ENCODE results near the gene ATAD1.

ATAD1 gene

DNA sequence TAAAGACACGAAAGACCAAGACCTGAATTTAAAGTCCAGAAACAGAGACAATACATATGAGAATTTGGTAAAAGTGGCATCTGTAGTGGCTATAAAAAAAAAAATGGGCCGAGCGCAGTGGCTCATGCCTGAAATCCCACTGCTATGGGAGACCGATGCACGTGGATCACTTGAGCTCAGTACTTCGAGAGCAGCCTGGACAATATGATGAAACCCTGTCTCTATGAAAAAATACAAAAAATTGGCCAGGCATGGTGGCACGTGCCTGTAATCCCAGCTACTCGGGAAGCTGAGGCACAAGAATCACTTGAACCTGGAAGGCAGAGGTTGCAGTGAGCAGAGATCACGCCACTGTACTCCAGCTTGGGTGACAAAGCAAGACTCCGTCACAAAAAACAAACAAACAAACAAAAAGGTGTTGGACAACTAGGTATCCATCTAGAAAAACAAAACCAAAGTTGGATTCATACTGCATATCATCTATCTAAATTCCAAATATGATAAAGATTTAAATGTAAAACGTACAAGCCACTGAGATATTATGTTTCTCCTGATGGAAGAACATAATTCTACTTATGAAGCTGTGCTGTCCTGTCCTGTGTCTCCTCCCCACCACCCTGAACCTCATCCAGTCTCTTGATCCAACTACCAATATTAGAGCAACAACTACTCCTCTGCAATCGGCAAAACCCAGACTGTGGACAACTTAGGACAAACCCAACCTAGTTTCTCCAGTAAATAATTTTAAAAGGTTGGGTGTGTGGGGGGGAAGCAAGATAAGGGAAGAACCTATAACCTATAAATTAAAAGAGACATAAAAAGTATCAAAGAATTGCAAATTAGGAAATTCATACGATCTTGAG is 53.7 kb downstream of the ATAD1 start:
- no peaks in the 10 kb centered on the region for H3K4me1 ChIP-seq (ENCODE audit: insufficient read depth, low read length)
- no peak overlapping the region for H3K4me3 ChIP-seq (ENCODE audit: low read depth in 1 of 2, low read length in 2 of 2)
- no peak overlapping the region for H3K4me2 ChIP-seq (ENCODE audit: insufficient read depth, low read length)
- H3K27me3 ChIP-seq (ENCODE audit: insufficient read depth, low read length, poor library complexity), result no peaks in the 10 kb centered on the region
- H3K27ac ChIP-seq (ENCODE audit: low read length), result no peak overlapping the region
- no peaks in the 10 kb centered on the region for H4K20me1 ChIP-seq (ENCODE audit: insufficient read depth, low read length)
- H3K9me3 ChIP-seq (ENCODE audit: insufficient read depth, low read length, severe bottlenecking), result no peaks in the 10 kb centered on the region
- H3K9ac ChIP-seq (ENCODE audit: low read depth, low read length), result no peak overlapping the region
- H3K36me3 ChIP-seq (ENCODE audit: insufficient read depth, low read length), result peaks cover 64% of the 10 kb centered on the region
- no peak for DNase-seq
- no peak for ATAC-seq (ENCODE audit: insufficient read depth, low read depth)
- no peak overlapping the region for H2AFZ ChIP-seq (ENCODE audit: low read depth, low read length)
- no peaks in the 10 kb centered on the region for H3K79me2 ChIP-seq (ENCODE audit: insufficient read depth, low read length)
- TF ChIP-seq, protein P1, sequence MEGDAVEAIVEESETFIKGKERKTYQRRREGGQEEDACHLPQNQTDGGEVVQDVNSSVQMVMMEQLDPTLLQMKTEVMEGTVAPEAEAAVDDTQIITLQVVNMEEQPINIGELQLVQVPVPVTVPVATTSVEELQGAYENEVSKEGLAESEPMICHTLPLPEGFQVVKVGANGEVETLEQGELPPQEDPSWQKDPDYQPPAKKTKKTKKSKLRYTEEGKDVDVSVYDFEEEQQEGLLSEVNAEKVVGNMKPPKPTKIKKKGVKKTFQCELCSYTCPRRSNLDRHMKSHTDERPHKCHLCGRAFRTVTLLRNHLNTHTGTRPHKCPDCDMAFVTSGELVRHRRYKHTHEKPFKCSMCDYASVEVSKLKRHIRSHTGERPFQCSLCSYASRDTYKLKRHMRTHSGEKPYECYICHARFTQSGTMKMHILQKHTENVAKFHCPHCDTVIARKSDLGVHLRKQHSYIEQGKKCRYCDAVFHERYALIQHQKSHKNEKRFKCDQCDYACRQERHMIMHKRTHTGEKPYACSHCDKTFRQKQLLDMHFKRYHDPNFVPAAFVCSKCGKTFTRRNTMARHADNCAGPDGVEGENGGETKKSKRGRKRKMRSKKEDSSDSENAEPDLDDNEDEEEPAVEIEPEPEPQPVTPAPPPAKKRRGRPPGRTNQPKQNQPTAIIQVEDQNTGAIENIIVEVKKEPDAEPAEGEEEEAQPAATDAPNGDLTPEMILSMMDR (IDR thresholded peaks at IDR 0.05; ENCODE audit: borderline replicate concordance, extremely low read depth, low read length, poor library complexity, severe bottlenecking), result no peak
- no peak for TF ChIP-seq EZH2 (IDR thresholded peaks at IDR 0.05; ENCODE audit: borderline replicate concordance, low read depth, low read length, severe bottlenecking)

DNA sequence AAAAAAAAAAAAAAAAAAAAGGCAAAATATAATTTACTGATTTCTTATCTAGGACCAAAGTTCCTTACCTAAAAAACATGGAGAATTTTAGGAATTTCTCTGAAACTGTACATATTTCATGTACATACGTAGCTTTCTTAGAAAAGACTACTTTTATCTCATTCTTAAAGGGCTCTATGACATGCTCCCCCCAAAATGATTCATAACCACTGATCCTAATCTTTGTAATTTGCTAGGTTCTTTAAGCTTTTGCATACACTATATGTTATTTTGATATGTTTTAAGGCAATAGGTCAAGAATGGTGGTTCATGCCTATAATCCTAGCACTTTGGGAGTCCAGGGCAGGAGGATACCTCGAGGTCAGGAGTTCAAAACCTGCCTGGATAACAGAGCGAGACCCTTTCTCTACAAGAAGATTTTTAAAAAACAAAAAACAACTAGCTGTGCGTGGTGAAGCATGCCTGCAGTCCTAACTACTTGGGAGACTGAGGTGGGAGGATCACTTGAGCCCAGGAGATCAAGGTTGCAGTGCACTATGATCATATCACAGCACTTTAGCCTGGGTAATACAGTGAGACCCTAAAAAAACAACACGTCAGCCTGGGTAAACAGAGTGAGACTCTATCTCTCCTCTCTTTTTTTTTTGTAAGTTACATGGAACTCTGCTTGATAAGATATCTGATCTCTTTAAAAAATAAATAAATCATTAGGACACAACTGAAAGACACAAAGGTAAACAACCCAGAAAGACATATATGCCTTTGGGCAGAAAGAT is 54.8 kb downstream of the ATAD1 start:
- Histone ChIP-seq H2AFZ (ENCODE audit: low read depth, low read length) (no peak overlapping the region), H3K9me3 (ENCODE audit: insufficient read depth, low read length, severe bottlenecking) (no peaks in the 10 kb centered on the region), H3K36me3 (ENCODE audit: insufficient read depth, low read length) (peaks cover 64% of the 10 kb centered on the region), H3K4me3 (ENCODE audit: low read depth in 1 of 2, low read length in 2 of 2) (no peak overlapping the region), H3K4me1 (ENCODE audit: insufficient read depth, low read length) (no peaks in the 10 kb centered on the region), H3K27ac (ENCODE audit: low read length) (no peak overlapping the region), H4K20me1 (ENCODE audit: insufficient read depth, low read length) (no peaks in the 10 kb centered on the region), H3K79me2 (ENCODE audit: insufficient read depth, low read length) (no peaks in the 10 kb centered on the region), H3K4me2 (ENCODE audit: insufficient read depth, low read length) (no peak overlapping the region), H3K9ac (ENCODE audit: low read depth, low read length) (no peak overlapping the region), H3K27me3 (ENCODE audit: insufficient read depth, low read length, poor library complexity) (no peaks in the 10 kb centered on the region)
- TF ChIP-seq, protein P1 (IDR thresholded peaks at IDR 0.05; ENCODE audit: borderline replicate concordance, extremely low read depth, low read length, poor library complexity, severe bottlenecking), result no peak
- no peak for TF ChIP-seq EZH2 (IDR thresholded peaks at IDR 0.05; ENCODE audit: borderline replicate concordance, low read depth, low read length, severe bottlenecking)
- ATAC-seq (ENCODE audit: insufficient read depth, low read depth) (no peak), DNase-seq (no peak)

DNA sequence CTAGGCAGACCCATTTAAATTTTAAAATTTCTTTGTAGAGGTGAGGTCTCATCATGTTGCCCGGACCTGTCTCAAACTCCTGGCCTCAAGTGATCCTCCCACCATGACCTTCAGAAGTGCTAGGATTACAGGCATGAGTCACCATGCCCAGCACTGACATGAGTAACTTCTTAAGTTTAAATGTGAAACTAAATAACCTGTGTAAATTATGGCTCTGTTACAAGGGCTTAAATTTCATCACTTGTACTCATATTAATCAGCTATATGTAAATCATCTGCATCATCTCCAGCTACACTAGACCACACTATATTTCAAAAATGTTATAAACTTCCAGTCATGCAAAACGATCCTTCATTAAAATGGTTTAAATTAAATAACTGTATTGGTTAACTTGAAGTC is 56.1 kb downstream of the ATAD1 start:
- no peak for TF ChIP-seq EZH2 (IDR thresholded peaks at IDR 0.05; ENCODE audit: borderline replicate concordance, low read depth, low read length, severe bottlenecking)
- TF ChIP-seq, protein P1 (IDR thresholded peaks at IDR 0.05; ENCODE audit: borderline replicate concordance, extremely low read depth, low read length, poor library complexity, severe bottlenecking), result no peak
- DNase-seq, result no peak

More for the DNA sequence above, 56.1 kb downstream of the ATAD1 start:
- Histone ChIP-seq H2AFZ (ENCODE audit: low read depth, low read length) (no peak overlapping the region), H3K79me2 (ENCODE audit: insufficient read depth, low read length) (no peaks in the 10 kb centered on the region), H3K27ac (ENCODE audit: low read length) (no peak overlapping the region), H3K36me3 (ENCODE audit: insufficient read depth, low read length) (peaks cover 63% of the 10 kb centered on the region), H3K4me1 (ENCODE audit: insufficient read depth, low read length) (no peaks in the 10 kb centered on the region), H3K9ac (ENCODE audit: low read depth, low read length) (no peak overlapping the region), H3K27me3 (ENCODE audit: insufficient read depth, low read length, poor library complexity) (no peaks in the 10 kb centered on the region), H3K4me3 (ENCODE audit: low read depth in 1 of 2, low read length in 2 of 2) (no peak overlapping the region), H3K4me2 (ENCODE audit: insufficient read depth, low read length) (no peak overlapping the region), H3K9me3 (ENCODE audit: insufficient read depth, low read length, severe bottlenecking) (no peaks in the 10 kb centered on the region), H4K20me1 (ENCODE audit: insufficient read depth, low read length) (no peaks in the 10 kb centered on the region)
- ATAC-seq (ENCODE audit: insufficient read depth, low read depth), result peak; percentile 33; the same call in 1 of the 3 replicates
